HG03064 (cell line): ENCODE measurements around the gene NIT1.
"Not testable (repeated sequence)": the region's sequence is repeated elsewhere in the genome, so short reads cannot be mapped to it uniquely, and the experiment has no call there.

ENCODE experiments used
- ATAC-seq: cut with Tn5 transposase; IDR thresholded peaks from one replicate; pipeline ENCODE4 v1.9.1; 2021; ENCODE audit warnings: low read depth; ENCODE audit not compliant: unreplicated experiment

NIT1 gene

GRCh38 chr1:161111117-161111516 lies 6.8 kb upstream of the NIT1 start:
- no peak for ATAC-seq

GRCh38 chr1:161111527-161111926 lies 6.4 kb upstream of the NIT1 start:
- no peak for ATAC-seq

GRCh38 chr1:161113915-161114314 lies 4.0 kb upstream of the NIT1 start:
- ATAC-seq = no peak

GRCh38 chr1:161114556-161114955 lies 3.3 kb upstream of the NIT1 start:
- ATAC-seq = no peak

GRCh38 chr1:161115132-161115711 lies 2.7 kb upstream of the NIT1 start:
- no peak for ATAC-seq

- not testable (repeated sequence) for ATAC-seq
Measured at GRCh38 chr1:161115961-161116360, 1.9 kb upstream of the NIT1 start.

- no peak for ATAC-seq
Measured at GRCh38 chr1:161119092-161119903, 1.4 kb downstream of the NIT1 start.

GRCh38 chr1:161121042-161121650 lies 3.2 kb downstream of the NIT1 start:
- ATAC-seq = no peak

GRCh38 chr1:161121834-161122233 lies 3.9 kb downstream of the NIT1 start:
- no peak for ATAC-seq

- no peak for ATAC-seq
Measured at GRCh38 chr1:161122967-161123366, 5.1 kb downstream of the NIT1 start.

- no peak for ATAC-seq
Measured at GRCh38 chr1:161127649-161128048, 9.7 kb downstream of the NIT1 start.

GRCh38 chr1:161128591-161129420 lies 10.9 kb downstream of the NIT1 start:
- no peak for ATAC-seq

- ATAC-seq = no peak
Measured at GRCh38 chr1:161130266-161130665, 12.4 kb downstream of the NIT1 start.

- no peak for ATAC-seq
Measured at GRCh38 chr1:161131523-161132409, 13.9 kb downstream of the NIT1 start.

- peak; percentile 88 for ATAC-seq
Measured at GRCh38 chr1:161132410-161133219, 14.7 kb downstream of the NIT1 start, which contains the start of gene DEDD. Gene DEDD (minus strand): TSS chr1:161132667. CDS start chr1:161124462, 8,205 bp downstream.

- ATAC-seq = peak; percentile 13
Measured at GRCh38 chr1:161133220-161133740, 15.4 kb downstream of the NIT1 start.

- ATAC-seq = no peak
Measured at GRCh38 chr1:161137881-161138280, 20.0 kb downstream of the NIT1 start.

GRCh38 chr1:161138431-161138830 lies 20.5 kb downstream of the NIT1 start:
- no peak for ATAC-seq

GRCh38 chr1:161139766-161140165 lies 21.9 kb downstream of the NIT1 start:
- ATAC-seq = no peak
